NCI-H82 treated with DMSO at 0.1 percent for 48 hours (cell line): ENCODE data around the gene ATAT1.

ENCODE experiments used
- DNase-seq: peaks from one replicate; lab custom pipeline; 2025; ENCODE audit not compliant: unreplicated experiment; lab: John Stamatoyannopoulos, UW

The ATAT1 gene

DNA sequence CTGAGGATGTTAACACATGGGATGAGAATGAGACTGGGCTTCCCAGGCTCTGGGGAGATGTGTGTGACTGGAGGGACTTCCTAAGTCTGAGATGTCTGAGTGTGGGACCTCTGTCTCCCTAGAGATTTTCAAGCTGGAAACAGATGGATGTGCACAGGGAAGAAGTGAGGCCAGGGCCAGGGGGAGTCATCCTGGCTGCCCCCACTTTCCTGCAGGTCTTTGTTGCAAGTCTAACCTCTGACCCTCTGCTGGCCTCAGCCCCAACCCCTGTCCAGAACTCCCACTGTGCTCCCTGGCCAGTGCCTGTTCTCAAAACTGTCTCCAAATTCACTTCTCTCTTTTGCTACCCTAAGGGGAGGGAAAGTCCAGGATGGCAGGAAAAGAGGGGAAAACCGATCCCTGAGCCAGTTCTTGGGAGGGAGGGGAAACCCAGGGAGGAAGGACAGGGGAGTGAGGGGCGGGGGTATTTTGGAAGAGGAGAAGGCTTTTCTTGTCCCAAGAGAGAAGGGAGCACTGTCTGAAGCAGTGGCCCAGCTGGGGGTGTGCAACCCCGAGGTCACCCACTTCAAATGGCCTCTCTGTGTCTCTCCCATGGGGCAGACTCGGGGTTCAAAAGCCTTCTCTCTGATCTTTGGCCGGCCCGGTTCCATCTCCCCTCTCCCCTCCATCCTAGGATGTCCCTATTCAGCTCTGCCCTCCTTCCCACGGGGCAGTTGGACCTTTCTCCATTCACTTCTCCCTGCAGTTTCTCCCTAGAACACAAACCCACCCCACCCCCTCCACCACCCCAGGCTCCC lies 56.7 kb downstream of the ATAT1 start:
- DNase-seq = no peak

DNA sequence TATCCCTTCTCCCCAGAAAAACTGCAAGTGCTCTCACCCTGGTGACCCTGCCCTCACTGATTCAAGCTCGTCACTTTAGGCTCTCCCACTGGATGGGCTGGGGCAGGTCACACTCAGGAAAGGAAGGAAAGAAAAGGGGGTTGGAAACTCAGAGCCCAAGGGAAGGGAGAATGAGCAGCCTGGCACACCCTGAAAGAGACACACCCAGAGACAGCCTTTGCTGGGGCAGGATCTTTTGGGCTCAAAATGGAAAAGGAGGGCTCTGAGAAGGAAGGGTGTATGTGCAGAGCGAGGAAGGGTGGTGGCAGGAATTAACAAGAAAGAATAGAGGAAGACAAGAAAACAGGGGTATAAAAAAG lies 57.3 kb downstream of the ATAT1 start:
- DNase-seq = no peak

DNA sequence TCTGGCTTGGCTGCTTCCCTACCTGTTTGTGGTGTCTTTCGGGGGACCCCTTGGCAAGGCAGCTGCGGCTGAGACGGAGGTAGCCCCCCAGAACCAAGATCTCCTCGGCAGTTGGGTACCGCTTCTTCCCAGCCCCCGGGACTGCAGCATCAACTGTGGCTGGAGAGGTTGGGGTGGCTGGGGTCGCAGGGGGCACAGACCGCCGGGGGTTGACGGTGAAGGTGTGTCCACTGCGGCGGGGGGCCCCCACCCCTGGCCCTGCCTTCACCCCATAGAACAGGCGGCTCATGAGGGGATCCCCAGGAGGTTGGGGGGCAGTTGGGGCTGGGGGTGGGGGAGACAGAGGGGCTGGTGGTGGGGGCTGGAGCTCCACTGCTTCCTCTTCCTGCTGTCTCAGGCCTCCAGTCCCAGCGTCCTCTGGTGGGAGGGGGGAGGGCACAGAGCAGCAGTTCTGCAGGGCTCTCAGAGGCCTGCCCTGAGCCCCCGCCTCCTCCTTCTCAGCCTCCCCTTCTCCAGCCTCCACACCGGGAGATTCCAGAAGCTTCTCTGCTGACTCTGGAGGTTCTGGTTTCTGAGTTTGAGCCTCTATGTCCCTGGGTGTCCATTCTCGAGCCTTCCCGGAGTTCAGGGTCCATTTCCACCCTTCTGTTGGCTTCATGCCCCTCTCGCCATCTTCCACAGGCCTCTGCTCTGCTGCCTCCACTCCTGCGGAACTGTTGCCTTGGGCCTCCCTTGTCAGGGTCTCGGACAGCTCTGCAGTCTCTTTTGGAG lies 57.9 kb downstream of the ATAT1 start:
- DNase-seq = no peak

DNA sequence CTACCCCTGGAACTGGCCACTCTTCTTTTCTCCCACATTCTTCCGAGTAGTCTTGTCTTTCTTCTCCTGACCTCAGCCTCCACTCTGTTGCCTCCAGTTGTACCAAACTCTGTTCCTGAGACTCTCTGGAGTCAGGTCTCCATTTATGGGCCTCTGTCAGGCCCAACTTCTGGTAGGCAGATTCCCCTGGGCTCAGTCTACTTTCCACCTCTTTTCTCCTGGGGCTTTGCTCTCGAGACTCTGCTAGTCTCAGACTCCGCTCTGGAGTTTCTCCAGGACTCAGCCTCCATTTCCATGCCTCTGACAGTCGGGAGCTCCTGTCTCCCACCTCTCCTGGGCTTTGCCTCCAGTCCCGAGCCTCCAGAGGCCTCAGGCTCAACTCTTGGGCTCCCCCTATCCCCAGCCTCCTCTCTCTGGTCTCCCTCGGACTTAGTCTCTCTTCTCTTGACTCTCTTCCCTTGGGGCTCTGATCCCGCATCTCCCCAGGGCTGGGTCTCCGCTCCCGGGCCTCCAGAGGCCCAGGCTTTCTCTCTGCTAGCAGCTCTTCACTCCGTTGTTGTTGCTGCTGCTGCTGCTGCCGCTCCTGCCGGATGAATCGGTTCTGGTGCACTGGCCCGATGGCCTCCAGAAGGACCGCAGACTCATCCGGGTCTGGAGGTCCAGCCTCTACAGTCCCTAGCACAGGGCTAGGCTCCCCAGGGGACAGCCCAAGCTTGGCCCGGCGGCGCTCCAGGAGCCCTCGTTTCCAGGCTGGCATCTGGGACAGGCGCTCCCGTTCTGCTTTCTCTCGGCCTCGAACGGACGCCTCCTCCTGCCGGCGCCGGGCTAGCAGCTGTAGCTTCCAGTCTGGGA lies 58.7 kb downstream of the ATAT1 start:
- DNase-seq = no peak

DNA sequence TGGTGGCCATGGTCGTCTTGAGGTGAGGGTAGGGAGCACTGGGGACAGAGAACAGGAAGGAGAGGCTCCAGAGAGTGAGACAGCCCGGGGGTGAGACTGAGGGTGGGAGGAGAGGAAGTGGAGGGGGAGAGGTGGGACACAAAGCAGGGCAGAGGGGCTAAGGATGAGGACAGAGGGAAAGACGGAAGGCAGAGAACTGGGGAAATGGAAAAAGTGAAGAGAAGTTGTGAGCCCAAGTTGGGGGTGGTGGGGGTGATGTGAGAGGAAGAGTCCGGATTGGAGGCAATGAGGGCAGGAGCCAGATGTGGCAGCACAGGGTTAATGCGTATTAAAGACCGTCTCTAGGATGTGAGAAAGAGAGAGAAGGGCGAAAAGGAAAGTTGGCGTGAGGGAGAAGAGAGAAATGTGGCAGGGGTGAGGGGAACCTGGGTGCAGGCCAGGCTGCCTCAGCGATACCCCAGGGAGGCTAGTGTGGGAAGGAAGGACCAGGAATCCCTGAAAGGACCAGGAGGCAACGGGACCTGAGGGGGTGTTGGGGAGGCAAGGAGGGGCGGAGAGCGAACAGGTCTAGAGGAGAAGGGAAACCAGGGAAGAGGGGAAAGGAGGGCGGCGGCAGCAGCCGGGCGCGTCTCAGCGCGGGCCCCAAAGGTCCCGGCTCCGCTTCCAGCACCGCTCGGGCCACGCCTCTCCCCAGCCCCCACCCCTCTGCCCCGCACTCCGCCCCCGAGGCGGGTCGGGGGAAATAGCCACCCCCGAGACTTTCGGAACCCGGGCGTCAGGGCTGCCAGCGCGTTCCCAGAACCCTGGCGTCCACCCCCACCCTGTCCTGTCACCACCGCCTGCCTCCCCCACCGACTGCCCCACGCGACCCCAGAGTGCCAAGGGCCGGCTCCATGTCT lies 59.6 kb downstream of the ATAT1 start, which contains the start of gene PPP1R18:
Gene PPP1R18, minus strand, starts transcription at position 637 of the 899 bp plus-strand sequence. Its CDS starts 627 bp downstream, at position 10.
- no peak for DNase-seq

DNA sequence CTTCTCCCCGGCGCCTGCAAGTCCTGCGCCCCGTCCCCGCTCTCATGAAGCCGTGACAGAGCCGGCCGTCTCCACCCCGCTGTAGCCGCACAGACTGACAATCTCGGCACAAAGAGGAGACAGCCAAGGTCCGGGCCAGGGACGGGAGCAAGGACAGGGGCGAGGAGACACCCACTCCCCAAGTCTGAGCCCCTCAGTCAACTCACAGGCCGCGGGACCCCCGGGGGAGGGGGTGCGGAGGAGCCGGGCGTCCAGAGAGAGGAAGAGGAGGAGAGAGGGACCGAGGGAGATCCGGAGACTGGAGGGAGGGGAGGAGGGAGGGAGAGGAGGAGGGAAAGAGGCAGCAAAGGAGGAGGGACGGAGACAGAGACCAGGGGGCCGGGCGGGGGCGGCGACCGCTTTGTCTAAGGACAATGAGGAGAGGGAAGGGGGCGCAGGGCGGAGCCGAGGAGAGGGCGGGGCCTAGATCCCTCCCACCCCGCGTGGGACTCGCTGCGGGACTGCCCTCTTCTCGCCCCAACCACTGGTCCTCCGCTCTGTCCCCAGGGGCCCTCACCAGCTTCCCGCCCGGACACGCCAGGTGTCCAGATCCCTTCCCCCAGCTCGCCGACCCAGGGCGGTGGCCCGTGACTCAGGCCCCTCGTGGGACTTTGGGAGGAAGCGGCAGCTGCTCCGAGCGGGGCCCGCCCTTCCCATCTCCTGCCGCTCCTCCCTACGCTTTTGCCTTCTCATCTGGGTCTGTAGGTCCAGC lies 60.4 kb downstream of the ATAT1 start:
- peak; percentile 80 for DNase-seq

DNA sequence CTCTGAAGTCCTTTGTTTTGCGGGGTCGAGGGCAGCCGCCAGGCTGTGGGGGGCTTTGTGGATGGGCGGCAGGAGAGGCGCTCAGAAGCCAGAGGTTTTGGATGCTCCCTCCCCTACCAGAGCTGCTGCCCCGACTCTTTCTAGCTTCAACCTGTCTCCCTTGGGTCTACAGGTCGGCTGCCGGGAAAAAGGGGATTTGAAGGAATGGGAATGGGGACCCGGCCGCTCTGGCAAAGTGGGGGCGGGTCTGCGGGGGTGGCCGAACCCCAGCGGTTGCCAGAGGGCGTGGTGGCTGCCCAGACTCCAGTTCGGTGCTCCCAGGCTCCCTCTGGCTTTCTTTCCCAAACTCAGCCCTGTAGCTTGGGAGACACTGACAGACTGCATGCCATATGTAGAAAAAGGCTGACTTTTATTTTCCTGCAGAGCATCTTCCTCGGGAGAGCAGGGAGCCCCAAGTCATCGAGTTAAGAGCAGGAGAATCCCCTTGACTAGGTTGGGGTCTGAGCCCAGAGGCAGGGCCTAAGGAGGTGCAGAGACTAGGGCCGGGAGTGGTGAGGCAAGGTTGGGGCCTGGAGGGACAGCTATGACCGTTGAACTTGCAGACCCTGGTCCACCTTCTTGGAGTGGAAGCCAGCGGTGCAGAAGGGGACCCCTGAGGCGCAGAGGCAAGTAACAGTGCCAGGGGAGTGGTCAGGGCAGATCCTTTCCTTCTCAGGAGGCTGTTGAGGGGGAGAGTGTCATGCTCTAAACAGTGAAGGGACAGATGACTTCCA lies 61.2 kb downstream of the ATAT1 start:
- no peak for DNase-seq

DNA sequence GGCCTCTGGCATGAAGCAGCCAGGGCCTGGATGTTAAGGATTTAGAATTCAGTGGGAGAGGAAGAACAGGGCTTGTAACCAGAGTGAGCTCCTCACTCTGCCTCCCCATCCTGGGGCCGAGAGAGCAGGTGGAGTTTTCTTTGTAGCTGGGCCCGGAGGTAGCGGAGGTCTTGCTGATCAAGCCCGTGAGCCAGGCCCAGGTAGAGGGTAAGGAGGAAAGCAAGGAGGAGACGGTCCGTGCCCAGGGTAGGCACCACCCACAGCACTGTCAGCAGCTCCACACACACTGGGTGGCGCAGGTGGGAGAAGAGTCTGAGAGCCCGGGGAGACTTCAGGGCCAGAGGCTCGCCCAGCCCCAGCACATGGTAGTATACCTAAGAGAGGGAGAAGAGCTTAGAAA lies 61.9 kb downstream of the ATAT1 start:
- DNase-seq = no peak

DNA sequence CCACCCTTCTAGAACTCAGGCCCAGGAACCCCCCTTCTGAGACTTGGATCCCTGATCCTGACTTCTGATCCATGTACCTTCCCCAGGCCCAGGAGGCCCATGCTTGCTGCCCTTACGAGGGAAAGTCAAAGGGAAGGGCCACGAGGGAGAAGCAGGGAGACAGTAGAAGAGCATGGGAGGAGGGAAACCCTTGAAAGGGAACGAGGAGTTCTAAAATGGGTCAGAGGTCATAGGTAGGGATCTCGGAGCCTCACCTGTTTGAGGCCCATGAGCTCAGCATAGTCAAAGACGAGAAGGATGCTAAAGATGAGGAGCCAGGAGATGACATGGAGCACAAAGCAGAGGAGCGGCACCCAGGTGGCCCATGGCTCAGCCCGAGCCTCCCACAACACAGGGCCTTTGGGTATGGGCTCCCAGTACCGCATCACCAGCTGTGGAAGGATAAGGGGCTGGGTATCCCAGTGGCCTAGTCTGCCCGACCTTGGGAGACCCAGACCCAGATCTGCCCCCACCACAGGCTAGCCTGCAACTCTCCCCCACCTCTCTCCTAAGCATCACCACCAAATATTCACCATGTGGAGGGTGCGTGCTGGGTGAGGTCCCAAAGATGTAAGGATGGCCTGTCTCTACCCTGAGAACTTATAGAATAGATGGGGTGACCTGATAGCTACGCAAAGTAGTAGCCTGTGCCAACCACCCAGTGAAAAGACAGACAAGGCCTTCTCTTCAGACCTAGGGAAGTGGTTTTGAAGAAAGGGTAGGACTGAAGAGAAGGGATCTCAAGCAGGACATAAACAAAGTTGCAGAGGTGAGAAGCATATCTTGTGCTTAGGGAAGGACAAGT lies 62.6 kb downstream of the ATAT1 start:
- no peak for DNase-seq

DNA sequence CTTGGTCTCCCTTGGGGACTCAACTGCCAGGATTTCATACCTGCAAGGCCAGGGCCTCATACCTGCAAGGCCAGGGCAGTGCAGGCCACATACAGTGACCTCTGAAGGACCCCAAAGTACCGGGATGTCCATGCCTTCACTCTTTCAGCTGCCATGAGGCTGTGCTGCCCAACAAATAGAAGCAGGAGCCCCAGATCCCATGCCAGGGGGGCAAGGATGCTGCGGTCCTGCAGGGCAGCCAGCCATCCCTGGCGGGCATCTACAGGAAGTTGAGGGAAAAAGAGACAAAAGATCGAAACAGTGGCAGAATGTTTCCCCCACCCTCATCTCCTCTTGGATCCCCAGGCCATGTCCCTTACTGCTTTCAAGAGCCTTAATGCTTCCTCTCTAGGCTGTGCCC lies 63.3 kb downstream of the ATAT1 start:
- no peak for DNase-seq

DNA sequence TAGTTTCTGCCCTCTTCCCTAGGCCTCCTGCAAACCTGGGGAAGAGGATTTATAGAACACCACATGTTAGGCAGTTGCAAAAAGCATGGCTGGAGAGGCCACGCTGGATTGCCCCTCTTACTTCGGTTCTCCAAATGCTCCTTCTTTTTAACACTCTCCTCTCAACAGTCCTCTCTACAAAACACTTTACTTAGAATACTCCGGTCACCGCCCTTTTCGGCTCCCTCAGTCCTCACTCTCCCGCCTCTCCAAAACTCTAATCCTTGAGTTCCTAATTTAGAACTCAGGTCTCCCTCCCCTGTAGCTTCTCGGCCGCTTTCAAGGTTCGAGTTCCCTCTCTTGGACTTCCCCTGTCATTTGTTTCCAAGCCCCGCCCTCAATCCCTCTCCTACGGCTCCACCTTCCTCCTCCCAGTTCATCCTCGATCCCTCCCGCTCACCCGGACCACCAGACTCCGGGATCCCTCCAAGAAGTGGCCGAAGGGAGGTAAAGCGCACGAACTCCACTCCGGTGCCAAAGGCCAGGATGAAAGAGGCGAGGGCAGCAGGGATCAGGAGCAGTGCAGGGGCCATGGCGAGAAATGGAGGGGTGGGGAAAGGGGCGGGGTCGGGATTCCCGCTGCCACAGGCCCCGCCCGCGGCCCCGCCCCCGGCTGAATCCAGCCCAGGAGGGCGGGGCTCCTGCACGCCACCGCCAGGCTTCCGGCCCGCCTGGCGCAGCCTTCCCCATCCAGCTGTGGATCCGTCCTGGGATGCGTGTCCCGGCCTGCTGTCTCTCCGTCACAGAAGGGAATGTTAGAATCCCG lies 63.9 kb downstream of the ATAT1 start, which contains the start of gene NRM:
Gene NRM, minus strand, starts transcription at position 582 of the 805 bp plus-strand sequence. Its CDS starts 10 bp downstream, at position 572.
- peak; percentile 81 for DNase-seq

DNA sequence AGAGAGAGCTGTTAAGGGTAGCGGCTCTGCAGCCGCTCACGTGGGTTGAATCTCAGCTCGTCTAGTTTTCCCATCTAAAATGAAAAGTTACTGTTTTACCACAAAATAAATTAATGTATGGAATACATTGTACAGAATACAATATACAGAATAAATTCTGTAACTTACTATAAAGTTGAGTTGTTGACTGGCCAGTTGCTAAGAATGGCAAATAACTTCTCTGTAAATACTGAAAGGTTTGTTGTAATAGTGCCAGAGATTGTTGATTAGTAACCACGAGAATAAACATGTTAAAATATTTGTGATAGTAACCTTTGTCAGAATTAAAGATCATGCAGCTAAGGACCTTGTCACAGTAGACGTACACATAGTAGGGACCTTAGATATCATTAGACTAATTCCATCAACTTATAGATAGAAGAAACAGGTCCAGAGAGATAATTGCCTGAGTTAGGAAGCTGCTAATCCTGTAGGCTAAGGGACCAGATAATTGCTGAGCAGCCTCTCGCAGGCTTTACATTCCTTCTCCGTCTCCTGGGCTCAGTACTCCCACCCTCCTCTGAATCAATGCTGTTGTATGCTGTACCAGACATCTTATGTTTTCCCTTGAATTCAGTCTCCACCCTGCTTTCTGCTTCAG lies 64.7 kb downstream of the ATAT1 start:
- DNase-seq = peak; percentile 73
